BJ (cell line): ENCODE results near the gene OLFM2. TPM values are rescaled to one million over a fixed set of nuclear protein-coding genes. Genes with fewer than 3 reads are reported as not detected.

ENCODE experiments used
- CTCF ChIA-PET: fragments of 350-600 bp; formaldehyde crosslinking; extraction: SDS; loops from one replicate; lab custom pipeline; 2021; ENCODE audit warnings: antibody characterized with exemption, inconsistent platforms; lab: Yijun Ruan, JAX
- POLR2A ChIA-PET: fragments of 300-600 bp; sonication (Branson Sonifier 250); formaldehyde crosslinking; extraction: SDS; loops from one replicate; lab custom pipeline; 2021; ENCODE audit warnings: antibody characterized with exemption; lab: Charles Lee
- DNase-seq: peaks from one replicate; pipeline ENCODE4 v3.0.0-alpha.2; 2011; ENCODE audit warnings: low read depth
- H3K27me3 ChIP-seq: 2 replicates; pipeline ENCODE4 v1.6.0; 2011; ENCODE audit warnings: low read length; ENCODE audit not compliant: control insufficient read depth, insufficient read depth
- H3K36me3 ChIP-seq: 2 replicates; pipeline ENCODE4 v1.5.1; 2011; ENCODE audit warnings: low read length; ENCODE audit not compliant: control insufficient read depth, insufficient read depth
- H3K4me3 ChIP-seq: 2 replicates; pipeline ENCODE4 v1.5.1; 2011; ENCODE audit warnings: low read depth, mild to moderate bottlenecking, control low read depth, low read length
- polyA plus RNA-seq: library from polyadenylated mRNA; depleted of rRNA; stranded (reverse); fragments of >200 nt; gene quantifications from 2 replicates; pipeline ENCODE4 v1.2.3, GENCODE V29; 2011
- TF ChIP-seq, protein P1 (sequence below): IDR thresholded peaks from 2 replicates; pipeline ENCODE4 v1.5.1; 2011; ENCODE audit warnings: low read depth, mild to moderate bottlenecking, control low read depth, inconsistent platforms, low read length, moderate library complexity; ENCODE audit not compliant: insufficient read depth

The OLFM2 gene
- polyA plus RNA-seq, 1 experiment = 88.3 TPM

GRCh38 chr19:9914001-9914314 lies 22.4 kb downstream of the OLFM2 start:
- peak overlapping the region; percentile 42 for H3K4me3 ChIP-seq
- no peak for DNase-seq
- ChIA-PET POLR2A (no interaction called here), CTCF (no interaction called here)
- H3K27me3 ChIP-seq = peaks cover 12% of the 10 kb centered on the region
- TF ChIP-seq, protein P1, sequence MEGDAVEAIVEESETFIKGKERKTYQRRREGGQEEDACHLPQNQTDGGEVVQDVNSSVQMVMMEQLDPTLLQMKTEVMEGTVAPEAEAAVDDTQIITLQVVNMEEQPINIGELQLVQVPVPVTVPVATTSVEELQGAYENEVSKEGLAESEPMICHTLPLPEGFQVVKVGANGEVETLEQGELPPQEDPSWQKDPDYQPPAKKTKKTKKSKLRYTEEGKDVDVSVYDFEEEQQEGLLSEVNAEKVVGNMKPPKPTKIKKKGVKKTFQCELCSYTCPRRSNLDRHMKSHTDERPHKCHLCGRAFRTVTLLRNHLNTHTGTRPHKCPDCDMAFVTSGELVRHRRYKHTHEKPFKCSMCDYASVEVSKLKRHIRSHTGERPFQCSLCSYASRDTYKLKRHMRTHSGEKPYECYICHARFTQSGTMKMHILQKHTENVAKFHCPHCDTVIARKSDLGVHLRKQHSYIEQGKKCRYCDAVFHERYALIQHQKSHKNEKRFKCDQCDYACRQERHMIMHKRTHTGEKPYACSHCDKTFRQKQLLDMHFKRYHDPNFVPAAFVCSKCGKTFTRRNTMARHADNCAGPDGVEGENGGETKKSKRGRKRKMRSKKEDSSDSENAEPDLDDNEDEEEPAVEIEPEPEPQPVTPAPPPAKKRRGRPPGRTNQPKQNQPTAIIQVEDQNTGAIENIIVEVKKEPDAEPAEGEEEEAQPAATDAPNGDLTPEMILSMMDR = no peak
- H3K36me3 ChIP-seq = no peaks in the 10 kb centered on the region

DNA sequence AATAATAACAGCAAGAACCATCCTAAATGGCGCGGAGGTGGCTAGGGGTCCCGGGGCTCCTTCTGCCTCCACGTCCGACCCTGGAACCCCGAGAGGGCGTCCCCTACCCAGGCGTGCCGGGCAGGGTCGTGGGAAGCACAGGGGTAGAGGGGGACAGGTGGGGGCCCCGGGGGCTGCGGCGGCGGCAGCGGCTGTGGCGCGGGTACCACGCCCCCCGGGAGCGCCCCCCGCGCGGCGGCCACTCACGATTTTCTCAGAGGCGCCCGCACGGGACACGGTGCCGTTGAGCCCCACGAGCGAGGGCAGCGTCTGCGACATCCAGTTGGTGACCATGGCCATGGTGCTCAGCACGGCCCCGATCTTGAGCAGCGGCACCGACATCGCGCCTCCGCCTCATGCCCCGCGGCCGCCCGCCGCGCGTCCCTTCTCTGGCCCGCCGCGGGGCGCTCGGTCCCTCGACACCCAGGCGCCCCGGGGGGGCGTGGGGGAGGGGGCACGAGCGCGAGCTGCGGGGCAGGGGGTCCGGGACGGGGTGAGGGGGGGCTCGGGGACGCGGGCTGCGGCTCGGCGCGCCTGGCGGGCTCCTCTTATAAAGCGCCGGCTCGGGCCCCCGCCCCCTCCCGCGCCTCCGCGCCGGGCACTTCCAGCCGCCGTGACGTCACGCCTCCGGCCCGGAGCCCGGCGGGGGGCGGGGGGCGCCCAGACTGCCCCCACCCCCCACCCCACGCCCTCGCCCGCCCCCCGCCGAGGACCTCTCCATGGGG lies 22.9 kb downstream of the OLFM2 start:
- ChIA-PET CTCF (no interaction called here), POLR2A (no interaction called here)
- Histone ChIP-seq H3K27me3 (peaks cover 12% of the 10 kb centered on the region), H3K4me3 (peak overlapping the region; percentile 42), H3K36me3 (no peaks in the 10 kb centered on the region)
- no peak for DNase-seq
- TF ChIP-seq, protein P1 = no peak

DNA sequence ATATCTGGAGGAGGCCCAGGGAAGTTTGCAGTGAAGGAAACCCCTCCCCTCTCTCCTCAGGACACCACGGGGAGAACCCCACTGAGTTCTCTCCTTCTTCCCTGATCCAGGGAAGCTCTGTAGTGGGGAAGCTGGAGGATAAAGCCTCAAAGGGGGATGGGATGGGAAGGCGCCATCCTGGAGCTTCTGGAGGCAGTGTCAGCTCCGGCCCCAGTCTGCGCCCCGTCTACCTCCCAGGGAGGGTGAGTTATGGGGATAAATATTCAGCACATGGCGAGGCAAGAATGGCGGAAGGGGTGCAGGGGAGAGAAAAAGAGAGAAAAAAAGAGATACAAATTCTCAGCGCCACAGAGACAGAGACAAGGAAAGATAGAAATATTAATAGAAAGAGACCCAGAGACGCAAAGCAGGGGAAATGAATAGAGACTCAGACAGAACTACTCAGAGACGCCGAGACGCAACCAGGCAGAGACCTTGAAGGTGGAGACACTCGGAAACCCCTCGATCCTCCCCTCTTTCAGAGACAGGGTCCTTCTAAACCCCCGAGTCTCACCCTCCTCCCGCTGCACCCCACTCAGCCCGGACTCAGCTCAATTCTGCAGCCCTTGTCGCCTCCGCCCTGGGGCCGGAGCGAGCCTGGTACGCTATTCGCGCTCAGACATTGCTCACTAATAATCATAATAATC lies 23.6 kb downstream of the OLFM2 start:
- TF ChIP-seq, protein P1 = no peak
- Histone ChIP-seq H3K36me3 (no peaks in the 10 kb centered on the region), H3K27me3 (peaks cover 12% of the 10 kb centered on the region), H3K4me3 (no peak overlapping the region)
- no peak for DNase-seq
- CTCF ChIA-PET = no interaction called here
- POLR2A ChIA-PET = no interaction called here

DNA sequence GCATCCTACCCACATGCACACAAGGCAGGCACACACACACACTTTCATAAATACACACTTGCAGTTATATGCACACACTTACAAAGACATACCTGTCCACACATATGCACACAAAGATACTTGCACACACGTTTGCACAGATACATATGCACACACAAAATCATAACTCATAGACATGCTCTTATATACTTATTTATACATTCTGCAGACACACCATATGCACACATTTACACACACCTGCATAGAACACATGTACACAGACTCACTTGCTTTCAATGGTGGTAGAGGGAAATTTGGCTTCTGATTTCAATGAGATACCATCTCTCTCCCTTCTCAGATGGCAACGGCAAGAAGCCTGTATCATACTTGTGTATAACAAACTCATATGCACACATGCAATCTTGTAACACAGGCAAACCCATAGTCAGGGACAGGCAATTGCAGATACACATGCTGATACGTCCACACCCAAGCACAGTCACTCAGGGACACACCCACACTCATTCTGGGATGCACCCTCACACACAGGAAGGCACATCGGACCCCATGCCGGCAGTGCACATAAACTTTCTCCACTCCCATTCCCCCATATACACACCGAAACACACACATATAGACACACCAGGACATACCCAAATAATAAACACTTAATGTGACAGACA lies 24.7 kb downstream of the OLFM2 start:
- no peak overlapping the region for H3K4me3 ChIP-seq
- CTCF ChIA-PET = no interaction called here
- POLR2A ChIA-PET = no interaction called here

GRCh38 chr19:9910625-9911024 lies 25.7 kb downstream of the OLFM2 start:
- Histone ChIP-seq H3K36me3 (no peaks in the 10 kb centered on the region), H3K4me3 (no peak overlapping the region), H3K27me3 (peaks cover 12% of the 10 kb centered on the region)
- ChIA-PET CTCF (no interaction called here), POLR2A (no interaction called here)
- no peak for DNase-seq
- TF ChIP-seq, protein P1 = no peak

More for the DNA sequence above, 24.7 kb downstream of the OLFM2 start:
- TF ChIP-seq, protein P1 = no peak
- no peak for DNase-seq
- Histone ChIP-seq H3K27me3 (peaks cover 12% of the 10 kb centered on the region), H3K36me3 (no peaks in the 10 kb centered on the region)
